GM18861 (cell line): Measurements from ENCODE around the gene SPSB4.
"Not testable (repeated sequence)": the region's sequence is repeated elsewhere in the genome, so short reads cannot be mapped to it uniquely, and the experiment has no call there.

Experiments
- ATAC-seq: cut with Tn5 transposase; IDR thresholded peaks from one replicate; pipeline ENCODE4 v1.9.1; 2021; ENCODE audit not compliant: unreplicated experiment

SPSB4 gene

DNA sequence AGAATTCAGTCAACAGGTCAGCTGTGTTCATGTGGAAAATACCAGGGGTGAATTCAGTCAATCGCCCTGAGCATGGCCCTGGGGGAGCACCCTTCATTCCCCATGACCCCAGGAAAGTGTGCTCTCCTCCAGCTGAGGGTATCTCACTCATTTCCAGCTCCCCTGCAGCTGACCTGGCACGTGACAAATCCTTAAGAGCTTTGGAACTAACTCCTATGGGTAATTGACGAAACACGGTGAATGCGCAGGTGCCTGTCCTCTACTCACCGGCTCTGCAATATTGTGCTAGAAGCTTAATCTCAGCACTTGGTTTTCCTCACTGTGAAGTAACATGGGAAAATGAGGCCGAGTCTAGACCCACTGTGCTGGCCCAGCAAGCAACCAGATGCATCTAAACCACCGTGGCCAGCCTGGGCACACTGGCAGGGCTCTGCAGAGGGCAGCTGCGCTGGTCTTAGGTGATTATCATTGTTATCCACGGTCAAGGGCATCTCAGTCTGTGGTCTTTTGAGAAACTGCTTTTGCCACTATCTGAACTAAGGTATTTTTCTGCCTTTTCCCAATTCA is 63.1 kb downstream of the SPSB4 start:
- no peak for ATAC-seq

DNA sequence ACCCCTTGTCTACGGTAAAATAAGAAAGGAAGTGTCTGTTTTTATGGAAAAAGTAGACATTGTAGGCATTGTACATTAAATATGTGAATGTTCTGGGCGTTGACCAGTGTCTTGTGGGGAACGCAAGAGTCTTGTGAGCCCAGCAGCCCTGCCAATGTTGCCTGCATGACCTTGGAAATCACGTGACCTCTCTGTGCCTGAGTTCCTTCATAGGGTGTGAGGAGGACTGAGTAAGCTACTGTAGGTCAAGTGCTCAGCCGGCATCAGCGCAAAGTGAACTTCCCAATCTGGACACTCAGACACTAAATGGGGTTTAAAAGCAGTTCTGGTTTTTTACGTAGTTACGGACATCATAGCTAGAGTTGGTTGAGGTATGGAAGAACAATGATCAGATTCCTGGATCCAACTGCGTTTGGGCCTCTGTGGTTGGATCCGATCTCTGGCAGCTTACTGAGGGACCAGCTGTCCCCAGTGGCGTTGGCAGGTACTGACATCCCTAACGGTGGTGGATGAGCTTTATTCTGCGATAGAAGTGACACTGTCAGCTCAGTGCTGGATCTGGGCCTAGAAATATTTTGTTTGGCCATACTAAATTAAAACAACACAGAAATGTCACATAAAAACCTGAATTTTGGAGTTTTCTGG is 63.8 kb downstream of the SPSB4 start:
- no peak for ATAC-seq

DNA sequence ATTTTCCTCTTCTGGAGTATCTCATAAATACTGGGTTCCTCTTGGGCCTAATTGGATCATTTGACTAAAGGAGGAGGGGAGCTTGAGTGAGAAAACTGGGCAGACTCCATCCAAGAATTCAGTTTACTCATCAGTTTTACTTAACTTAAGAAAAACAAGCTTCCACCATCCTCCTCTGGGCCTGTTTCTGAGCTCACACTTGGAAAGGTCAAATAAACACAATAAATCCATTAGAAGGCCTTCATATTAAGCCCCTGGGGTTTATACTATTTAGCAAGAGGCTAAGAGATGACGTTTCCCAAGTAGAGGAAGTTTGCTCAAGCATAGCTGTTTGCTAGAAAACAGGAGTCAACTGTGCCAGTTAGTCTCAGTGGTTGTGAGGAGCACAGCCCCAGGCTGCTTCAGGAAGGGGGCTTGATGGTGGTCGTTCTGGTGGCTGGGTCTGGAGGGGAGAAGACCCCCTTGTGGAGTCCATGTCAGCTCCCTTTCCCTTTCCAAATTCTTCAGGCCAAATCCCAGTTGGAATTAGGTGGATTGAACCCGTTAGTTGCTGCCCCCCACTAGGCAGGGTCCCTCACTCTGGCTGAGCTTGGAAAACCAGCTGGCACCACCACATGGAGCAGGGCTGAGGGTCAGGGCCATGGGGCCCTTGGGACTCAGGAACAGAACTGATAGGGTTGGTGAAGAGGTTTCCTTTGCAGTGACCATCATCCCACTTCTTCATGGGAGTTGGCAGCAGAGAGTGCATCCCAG is 64.8 kb downstream of the SPSB4 start:
- no peak for ATAC-seq

DNA sequence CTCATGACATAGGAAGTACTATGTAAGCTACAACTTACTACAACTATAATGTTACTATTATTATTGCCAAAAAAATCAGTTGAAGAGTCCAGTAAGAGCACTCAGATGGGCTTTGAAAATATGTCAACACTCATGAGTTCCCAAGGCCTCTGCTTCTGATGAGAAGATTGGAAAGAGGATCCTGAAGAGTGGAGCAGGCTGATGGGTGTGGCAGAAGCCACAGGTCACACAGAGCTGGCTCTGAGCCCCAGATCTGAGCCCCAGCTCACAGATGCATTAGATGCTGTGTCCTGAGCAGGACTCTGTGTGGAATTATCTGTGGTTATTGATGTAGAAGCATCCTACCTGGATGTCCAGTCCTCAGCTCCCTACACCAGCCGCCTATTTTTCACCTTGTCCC is 65.6 kb downstream of the SPSB4 start:
- ATAC-seq, result no peak

DNA sequence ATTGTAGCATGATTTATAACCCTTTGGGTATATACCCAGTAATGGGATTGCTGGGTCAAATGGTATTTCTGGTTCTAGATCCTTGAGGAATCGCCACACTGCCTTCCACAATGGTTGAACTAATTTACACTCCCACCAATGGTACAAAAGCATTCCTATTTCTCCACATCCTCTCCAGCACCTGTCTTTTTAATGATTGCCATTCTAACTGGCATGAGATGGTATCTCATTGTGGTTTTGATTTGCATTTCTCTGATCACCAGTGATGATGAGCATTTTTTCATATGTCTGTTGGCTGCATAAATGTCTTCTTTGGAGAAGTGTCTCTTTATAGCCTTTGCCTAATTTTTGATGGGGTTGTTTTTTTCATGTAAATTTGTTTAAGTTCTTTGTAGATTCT is 66.8 kb downstream of the SPSB4 start:
- ATAC-seq, result not testable (repeated sequence)

DNA sequence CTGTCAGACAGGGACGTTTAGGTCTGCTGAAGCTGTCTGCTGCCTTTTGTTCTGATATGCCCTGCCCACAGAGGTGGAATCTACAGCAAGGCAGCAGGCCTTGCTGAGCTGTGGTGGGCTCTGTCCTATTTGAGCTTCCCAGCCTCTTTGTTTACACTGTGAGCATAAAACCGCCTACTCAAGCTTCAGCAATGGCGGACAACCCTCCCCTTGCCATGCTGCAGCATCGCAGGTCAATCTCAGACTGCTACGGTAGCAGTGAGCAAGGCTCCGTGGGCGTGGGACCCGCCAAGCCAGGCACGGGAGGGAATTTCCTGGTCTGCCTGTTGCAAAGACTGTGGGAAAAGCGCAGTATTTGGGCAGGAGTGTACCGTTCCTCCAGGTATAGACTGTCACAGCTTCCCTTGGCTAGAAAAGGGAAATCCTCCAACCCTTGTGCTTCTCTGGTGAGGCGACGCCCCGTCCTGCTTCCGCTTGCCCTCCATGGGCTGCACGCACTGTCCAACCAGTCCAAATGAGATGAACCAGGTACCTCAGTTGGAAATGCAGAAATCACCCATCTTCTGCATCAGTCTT is 71.4 kb downstream of the SPSB4 start:
- ATAC-seq, result no peak

DNA sequence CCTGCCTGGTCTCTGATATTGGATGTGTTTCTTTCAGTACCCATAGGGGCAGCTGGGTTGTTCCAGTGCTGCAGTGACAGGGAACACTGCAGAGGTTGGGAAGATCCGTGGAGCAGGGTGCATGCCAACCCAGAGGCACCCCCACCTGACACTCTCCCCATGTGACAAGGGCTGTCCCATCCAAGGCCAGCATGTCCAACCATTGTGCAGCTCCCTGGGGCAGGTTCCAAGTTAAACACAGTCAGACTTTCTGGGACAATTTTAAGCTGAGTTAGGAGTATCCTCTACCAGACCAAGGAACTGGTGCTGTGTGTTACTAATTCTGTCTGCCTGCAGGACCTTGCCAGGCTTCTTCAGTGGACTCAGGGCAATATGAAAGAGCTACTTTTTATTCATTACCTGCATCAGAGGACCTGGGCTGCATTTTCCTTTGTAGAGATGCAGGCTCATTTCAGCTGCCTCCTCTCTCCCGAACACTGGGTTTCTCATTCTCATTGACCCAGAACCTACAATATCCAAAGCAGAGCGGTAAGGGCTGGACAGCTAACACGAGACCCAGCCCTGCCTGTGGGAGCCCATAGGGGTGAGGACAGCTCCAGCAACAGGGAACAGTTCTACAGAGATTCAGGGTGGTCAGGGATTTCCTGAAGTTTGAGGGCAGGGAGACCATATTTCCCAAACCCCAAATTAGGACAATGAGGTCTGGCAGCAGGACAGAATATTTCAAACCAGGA is 72.7 kb downstream of the SPSB4 start:
- ATAC-seq, result no peak

DNA sequence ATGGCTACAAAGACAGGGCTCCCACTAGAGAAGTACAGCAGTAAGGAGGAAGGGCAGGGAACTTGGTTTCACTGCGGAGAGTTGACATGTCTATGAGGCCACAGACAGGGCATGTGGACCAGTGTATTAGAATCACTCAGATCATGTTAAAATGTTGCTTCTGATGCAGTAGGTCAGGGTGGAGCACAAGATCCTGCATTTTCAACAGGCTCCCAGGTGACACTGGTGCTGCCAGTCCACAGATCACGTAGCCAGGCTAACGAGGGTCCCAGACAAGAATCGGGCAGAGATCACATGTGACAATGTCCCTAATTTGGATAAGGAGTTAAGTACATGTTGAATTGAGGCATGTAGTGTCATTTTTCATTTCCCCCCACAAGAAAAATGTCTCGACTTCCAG is 73.6 kb downstream of the SPSB4 start:
- ATAC-seq, result no peak

DNA sequence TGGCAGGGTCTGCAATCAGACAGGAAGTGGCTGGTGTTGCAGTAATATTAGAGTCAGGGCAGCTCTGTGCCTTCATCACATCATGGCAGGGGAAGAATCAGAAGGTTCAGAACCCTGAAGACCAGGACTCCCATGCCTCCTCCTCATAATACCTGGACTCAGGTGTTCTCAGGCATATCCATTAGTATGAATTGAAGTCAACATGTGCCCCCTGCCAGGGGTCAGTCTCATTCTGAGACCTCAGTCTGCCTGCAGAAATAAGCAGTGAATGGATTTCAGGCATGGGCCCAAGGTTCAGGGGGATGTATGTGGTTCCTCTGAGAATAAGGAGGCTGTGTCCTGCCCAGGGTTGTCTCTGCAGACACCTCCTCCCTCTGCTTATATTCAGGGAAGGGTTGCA is 74.2 kb downstream of the SPSB4 start:
- no peak for ATAC-seq

DNA sequence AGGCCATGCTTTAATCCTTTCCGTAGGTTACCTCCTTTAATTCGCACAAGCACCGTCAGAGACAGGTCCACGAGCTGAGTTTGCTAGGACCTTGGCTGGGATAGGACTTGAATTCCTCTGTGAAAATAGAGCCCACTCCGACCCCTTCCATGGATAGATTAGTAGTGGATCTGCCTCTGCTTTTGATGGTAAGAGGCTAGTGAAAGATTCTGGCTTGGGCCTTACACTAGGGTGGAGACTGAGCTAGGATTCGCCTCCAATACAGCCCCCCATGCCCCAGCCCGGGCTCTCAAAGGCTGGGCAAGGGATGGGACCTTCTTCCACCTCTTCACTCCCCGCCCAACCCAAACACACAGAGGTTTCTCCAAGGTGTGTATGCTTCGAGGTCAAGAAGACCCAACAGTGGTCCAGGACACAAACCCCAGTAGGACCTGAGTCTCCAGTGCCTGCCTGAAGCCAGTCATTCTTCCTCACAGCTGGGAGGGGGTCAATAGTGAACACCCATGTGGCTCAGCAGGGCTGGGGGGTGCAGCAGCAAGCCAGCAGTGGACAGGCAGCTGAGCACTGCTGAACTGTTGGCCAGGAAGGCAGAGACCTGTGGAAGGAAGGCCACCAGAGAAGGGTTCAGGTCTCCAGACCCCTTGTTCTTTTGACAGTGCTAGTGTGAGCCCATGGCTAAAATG is 75.7 kb downstream of the SPSB4 start:
- ATAC-seq, result no peak

DNA sequence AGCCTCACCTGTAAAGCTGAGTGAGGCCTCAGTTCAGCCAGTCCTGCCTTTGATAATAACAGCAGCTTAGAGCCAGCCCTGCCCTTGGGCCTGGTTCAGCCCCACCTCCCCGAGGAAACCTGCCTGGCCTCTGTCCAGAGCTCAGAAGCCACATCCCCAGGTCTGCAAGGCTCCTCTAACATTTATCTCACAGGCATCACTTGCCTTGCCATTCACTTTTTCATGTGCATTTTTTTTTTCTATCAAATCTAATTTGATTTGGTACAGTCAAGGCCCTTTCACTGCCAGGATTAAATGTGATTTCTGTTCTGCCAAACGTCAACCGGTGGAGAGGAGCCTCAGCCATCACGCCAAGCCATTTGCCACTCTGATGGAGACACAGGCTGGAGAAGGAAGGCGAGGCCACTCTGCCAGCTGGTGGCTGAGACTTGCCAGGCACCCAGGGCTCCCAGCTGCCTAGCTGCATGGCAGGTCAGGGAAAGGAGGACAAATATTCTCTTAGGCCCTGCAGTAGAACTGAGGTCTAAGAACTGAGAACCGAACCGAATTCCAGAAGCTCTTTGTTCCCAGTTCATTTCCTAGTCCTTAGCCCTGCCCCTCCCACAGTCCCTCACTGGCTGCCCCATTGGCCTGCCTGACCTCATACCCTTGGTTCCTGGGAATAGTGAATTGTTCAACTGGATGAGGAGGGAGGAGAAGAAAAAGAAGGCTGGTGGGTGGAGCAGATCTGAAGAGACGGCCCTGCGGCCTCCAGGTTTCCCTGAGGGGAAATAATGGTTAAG is 76.4 kb downstream of the SPSB4 start:
- ATAC-seq, result no peak

DNA sequence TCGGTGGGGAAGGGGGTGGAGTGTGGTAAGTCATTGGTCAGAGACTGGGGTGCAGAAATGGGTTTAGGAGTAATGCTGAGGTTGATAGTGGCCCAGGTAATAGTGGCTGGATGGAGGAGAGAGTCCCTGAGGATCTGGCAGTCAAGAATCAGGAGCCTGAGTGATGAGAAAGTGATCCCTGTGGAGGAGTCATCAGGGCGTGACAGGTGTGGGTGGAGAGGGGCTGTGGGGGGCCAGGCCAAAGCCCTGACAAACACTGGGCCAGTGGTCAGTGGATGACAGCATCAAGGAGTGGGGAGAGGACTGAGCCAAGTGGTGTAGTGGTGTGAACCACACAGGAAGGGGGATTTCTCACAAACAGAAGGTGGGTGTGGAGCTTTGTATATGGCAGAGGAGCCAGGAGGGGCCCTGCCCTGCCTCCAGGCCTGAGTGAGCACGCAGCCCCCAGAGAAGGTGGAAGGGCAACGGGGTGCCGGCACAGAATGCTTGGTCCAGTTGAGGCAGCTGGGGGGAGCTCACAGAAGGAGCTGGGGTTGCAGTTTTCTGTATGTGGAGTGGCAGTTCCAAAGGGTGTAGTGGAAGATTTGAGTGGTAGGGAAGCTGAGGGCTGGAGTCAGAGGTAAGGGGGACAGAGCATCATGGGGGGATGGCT is 77.1 kb downstream of the SPSB4 start:
- no peak for ATAC-seq

DNA sequence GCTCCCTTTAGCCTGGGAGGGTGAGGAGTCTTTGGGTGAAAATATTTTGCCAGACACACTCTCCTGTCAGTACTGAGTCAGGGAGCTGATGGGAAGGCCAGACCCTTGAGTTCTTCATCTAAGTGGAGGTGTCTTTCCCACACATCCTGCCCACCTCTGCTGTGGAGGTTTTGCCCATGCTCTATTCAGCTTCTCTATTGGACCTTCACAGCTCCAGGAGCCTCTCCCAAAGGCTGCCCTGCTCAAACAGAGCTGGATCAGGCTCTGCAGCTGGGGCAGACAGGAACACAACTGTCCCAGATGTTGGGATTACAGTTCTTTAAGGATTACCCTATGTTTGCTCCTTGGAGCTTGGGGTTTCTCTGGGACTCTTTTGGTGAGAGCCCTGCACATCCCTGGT is 77.9 kb downstream of the SPSB4 start:
- no peak for ATAC-seq

DNA sequence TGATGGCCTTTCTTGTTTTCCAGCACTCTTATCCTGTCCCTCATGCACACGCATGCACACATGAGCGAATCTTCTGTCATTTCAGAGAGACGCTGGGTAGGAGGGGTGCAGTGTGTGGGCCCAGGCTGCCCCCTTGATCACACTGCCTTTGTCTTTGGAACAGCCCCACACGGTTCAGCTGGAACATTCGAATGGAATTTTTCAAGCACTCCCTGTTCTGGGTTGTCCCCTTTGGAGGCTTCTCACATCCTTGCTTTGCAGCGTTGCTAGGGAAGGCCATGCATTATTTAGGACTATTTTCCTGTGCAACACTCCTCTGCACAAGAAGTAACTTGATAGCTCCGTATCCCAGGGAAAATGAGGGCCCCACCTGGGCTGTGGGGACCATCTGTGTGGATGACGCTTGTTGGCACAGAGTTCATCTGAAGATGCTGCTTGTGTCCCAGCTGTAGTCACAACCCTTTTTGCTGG is 78.4 kb downstream of the SPSB4 start:
- no peak for ATAC-seq

DNA sequence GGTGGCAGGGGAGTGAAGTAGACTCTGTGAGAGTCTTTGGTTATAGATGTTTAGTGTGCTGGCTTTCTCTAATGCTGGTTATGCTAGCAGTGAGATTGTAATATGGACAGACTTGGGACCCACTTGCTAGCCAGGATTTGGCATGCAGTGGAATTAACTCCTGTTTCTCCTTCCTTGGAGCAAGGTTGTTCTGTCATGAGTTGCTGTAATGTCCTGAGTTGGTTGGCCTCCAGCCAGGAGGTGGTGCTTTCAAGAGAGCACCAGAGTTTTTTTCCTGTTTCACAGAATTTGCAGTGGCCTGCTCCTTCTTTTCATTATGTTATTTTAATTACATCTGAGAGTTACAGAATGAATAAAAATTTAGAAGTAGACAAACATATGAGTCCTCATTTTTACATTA is 92.4 kb downstream of the SPSB4 start:
- no peak for ATAC-seq

DNA sequence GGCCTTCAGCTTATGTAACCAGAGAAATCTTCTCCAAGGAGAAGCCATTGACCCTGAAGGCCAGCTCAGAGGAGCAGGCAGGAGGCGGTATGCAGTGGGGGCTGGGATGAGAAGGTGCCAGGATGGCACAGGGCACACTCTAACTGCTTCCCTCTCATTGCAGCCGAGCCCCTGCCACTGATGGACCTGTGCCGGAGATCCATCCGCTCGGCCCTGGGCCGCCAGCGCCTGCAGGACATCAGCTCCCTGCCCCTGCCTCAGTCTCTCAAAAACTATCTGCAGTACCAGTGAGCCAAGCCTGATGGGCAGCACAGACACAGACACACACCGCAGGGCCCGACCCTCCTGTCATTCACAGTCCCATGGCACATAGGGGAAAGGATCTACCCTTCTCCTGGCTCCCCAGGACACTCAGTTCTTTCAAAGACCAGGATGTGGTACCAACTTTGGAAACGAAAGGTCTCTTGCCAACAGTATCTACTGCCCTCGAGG is 95.9 kb downstream of the SPSB4 start:
- ATAC-seq, result no peak

DNA sequence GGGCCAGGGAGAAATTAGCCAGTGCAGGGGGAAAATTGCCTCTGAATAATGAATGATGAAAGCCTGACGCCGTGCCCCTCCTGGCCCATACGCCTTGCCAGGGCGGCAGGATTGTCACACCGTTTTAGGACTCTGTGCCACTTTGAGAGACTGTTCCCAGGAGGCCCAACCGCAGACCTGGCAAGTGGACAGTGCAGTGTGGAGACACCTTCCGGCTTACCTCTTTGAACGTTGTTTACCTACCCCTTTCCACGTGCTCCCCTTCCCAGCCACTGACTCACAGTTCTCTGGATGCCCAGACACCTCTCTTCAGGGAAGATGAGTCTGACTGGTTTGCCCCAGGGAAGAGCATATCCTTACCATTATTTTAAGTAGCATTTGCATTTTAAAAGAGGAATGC is 96.5 kb downstream of the SPSB4 start:
- no peak for ATAC-seq

DNA sequence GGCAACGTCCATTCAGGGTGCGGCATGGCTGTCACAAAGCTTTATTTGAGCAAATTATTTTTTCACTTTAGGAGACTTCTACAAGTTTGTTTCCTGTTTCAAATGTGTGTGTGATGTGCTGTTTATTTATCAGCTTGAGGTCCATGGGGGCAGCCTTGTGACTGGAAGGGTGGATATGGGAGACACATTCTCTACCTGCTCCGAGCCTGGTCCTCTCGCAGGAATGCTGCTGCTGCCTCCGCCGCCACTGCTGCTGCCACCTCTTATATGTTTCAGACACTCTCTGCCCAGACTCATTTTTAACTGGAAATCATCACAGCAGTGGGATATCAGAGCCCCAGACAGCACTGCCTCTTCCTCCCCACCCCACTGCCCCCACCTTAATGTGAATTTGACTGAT is 97.0 kb downstream of the SPSB4 start:
- no peak for ATAC-seq

DNA sequence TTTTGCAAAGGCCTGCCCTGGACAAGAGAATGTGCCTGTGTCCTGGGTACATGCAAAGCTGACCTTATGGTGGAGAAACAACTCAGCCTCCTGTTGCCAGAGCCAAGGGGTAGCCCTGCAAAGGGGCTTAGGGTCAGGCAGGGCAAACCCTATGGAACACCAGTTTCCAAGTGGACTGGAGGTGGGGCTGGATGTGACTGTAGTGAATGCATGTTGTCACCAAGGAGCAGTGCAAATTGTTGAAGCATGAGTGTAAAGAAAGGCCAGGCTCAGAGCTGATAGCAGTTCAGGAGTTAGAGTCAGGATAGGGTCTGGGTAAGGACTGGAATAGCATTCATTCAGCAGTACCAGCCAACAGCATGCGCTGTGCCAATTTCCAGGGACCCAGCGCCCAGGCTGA is 97.6 kb downstream of the SPSB4 start:
- no peak for ATAC-seq
